Sigmoid colon (tissue), 7 donors: ENCODE measurements around the gene CEP68. TPM values are rescaled to one million over a fixed set of nuclear protein-coding genes. Genes with fewer than 3 reads are reported as not detected.

Experiments used
- DNase-seq: peaks from one replicate; pipeline ENCODE4 v3.0.0-alpha.2; 2019
- H3K27ac ChIP-seq, 4 donors: fragments of 200-600 bp; sonication (generic); one replicate each; pipeline ENCODE4 v1.5.1; 2016 to 2019; ENCODE audit warnings: mild to moderate bottlenecking in 1 of 4
- H3K27me3 ChIP-seq, 3 donors: fragments of 200-600 bp; sonication (generic); one replicate each; pipeline ENCODE4 v1.5.1; 2019; ENCODE audit warnings: mild to moderate bottlenecking in 1 of 3
- H3K36me3 ChIP-seq, 4 donors: fragments of 200-600 bp; sonication (generic); one replicate each; pipeline ENCODE4 v1.5.1; 2016 to 2019
- H3K4me1 ChIP-seq, 4 donors: fragments of 200-600 bp; sonication (generic); one replicate each; pipeline ENCODE4 v1.5.1; 2017 to 2019
- H3K4me3 ChIP-seq, 4 donors: fragments of 200-600 bp; sonication (generic); one replicate each; pipeline ENCODE4 v1.5.1; 2017 to 2019; ENCODE audit warnings: mild to moderate bottlenecking in 2 of 4, moderate library complexity in 1 of 4
- H3K9me3 ChIP-seq, 4 donors: fragments of 200-600 bp in 3 of 4; sonication (generic) in 3 of 4; one replicate each; pipeline versions ENCODE4 v1.5.1 to v1.6.1; 2013 to 2019
- EP300 ChIP-seq, 4 donors: sonication (generic); formaldehyde crosslinking; IDR thresholded peaks; one replicate each; pipeline ENCODE4 v1.6.1; 2017; ENCODE audit warnings: antibody characterized with exemption in 4 of 4
- POLR2A ChIP-seq, 2 donors: fragments of 450-650 bp; IDR thresholded peaks; one replicate each; pipeline ENCODE4 v1.6.1; 2016; ENCODE audit warnings: antibody characterized with exemption in 2 of 2, mild to moderate bottlenecking in 2 of 2, moderate library complexity in 2 of 2
- POLR2AphosphoS5 ChIP-seq, 4 donors: sonication (generic); formaldehyde crosslinking; IDR thresholded peaks; one replicate each; pipeline ENCODE4 v1.6.1; 2017; ENCODE audit warnings: antibody characterized with exemption in 4 of 4
- WGBS, 2 donors: extraction: QIAGEN DNeasy Blood & Tissue Kit; methylation state at CpG; one replicate each; pipeline ENCODE4 v1.1.7; 2013; 5-methylcytosine and 5-hydroxymethylcytosine counted together
- intact Hi-C: fragments of 100-400 bp; cut with DNase I; formaldehyde crosslinking; loops from one replicate; pipeline ENCODE4 v1.15.1; 2023
- polyA plus RNA-seq, 3 donors: library from polyadenylated mRNA; stranded (reverse); fragments of 200-250 nt; gene quantifications; one replicate each; pipeline ENCODE4 v1.2.3, GENCODE V29; 2013
- total RNA-seq, 4 donors: library from RNA; depleted of rRNA; stranded (reverse); fragments of >200 nt; gene quantifications; one replicate each; pipeline ENCODE4 v1.1.0, GENCODE V29; 2016
- TF ChIP-seq, protein P1 (sequence below), 4 experiments: fragments of 450-650 bp in 3 of 4; fragments of 200-600 bp in 1 of 4; IDR thresholded peaks; one replicate each; pipeline ENCODE4 v1.5.1; 2016 to 2019; ENCODE audit warnings: antibody characterized with exemption in 4 of 4, mild to moderate bottlenecking in 3 of 4, moderate library complexity in 2 of 4
- donor health status: healthy with polysubstance abuse.
- donor health status: Bipolar disorder and iron deficiency.
- donor health status: healthy.

CEP68 gene
- total and polyA plus RNA-seq, 7 donors = 1.6 to 32.1 (median 24.4) TPM

DNA sequence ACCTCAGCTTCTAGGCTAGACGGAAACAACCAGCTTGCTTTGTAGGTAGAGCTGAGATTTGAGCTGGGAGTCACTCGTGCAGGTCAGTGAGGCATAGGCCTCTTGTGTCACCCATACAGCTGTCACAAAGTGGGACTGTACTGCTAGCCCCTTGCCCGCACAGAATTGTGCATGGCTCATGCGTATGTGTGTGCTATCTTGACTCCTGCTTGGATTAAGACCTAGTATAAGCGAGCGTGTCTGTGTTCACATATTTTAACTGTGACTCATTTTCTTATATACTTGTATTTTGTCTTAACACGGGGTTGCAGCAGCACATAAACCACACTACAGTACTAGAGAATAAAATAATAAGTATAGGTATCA lies 20.1 kb downstream of the CEP68 start:
- Histone ChIP-seq H3K27ac (peak overlapping the region; percentile 59 to 70 (median 67)), H3K36me3 (peaks cover 5 to 68% (median 29%) of the 10 kb centered on the region in 4 donors), H3K4me1 (peaks cover 0 to 43% (median 35%) of the 10 kb centered on the region in 4 donors), H3K4me3 (no peak overlapping the region), H3K9me3 (no peaks in the 10 kb centered on the region), H3K27me3 (no peaks in the 10 kb centered on the region)
- intact Hi-C loops = no loop called here
- no peak for DNase-seq
- WGBS, 2 donors = 32 to 61% methylated on average over 7 of the region's 7 CpGs
- TF ChIP-seq, protein P1, sequence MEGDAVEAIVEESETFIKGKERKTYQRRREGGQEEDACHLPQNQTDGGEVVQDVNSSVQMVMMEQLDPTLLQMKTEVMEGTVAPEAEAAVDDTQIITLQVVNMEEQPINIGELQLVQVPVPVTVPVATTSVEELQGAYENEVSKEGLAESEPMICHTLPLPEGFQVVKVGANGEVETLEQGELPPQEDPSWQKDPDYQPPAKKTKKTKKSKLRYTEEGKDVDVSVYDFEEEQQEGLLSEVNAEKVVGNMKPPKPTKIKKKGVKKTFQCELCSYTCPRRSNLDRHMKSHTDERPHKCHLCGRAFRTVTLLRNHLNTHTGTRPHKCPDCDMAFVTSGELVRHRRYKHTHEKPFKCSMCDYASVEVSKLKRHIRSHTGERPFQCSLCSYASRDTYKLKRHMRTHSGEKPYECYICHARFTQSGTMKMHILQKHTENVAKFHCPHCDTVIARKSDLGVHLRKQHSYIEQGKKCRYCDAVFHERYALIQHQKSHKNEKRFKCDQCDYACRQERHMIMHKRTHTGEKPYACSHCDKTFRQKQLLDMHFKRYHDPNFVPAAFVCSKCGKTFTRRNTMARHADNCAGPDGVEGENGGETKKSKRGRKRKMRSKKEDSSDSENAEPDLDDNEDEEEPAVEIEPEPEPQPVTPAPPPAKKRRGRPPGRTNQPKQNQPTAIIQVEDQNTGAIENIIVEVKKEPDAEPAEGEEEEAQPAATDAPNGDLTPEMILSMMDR (IDR thresholded peaks at IDR 0.05) = no peak
- TF ChIP-seq POLR2AphosphoS5 (IDR thresholded peaks at IDR 0.05) (no peak), EP300 (IDR thresholded peaks at IDR 0.05) (no peak), POLR2A (IDR thresholded peaks at IDR 0.05) (no peak)

DNA sequence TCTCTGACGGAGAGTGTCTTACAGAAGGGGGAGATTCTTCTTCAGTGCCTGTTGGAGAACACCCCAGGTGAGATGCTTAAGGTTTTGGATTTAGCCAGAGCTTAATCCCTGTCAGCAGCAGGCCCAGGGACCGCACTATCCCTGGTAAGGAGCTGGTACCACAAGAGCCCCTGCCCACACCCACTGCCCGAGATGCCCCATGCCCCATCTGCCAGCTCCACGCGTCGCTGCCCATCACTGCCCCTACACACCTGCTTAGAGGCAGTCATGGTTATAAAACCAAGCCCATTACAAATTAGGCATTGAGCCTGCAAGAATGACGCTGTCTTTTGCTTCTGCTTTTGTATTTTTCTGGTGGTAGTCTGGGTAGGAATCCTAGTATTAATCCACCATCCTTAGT lies 21.7 kb downstream of the CEP68 start:
- H3K9me3 ChIP-seq = no peaks in the 10 kb centered on the region
- DNase-seq = no peak
- peaks cover 3 to 68% (median 31%) of the 10 kb centered on the region in 4 donors for H3K36me3 ChIP-seq
- intact Hi-C loops = no loop called here
- WGBS, 2 donors = 92 to 93% methylated on average over 7 of the region's 7 CpGs
- no peak overlapping the region for H3K27ac ChIP-seq
- H3K4me1 ChIP-seq = peaks cover 0 to 42% (median 35%) of the 10 kb centered on the region in 4 donors
- TF ChIP-seq POLR2AphosphoS5 (IDR thresholded peaks at IDR 0.05) = no peak
- TF ChIP-seq, protein P1 (IDR thresholded peaks at IDR 0.05) = no peak
- no peak for TF ChIP-seq EP300 (IDR thresholded peaks at IDR 0.05)
- no peak for TF ChIP-seq POLR2A (IDR thresholded peaks at IDR 0.05)
- no peaks in the 10 kb centered on the region for H3K27me3 ChIP-seq
- H3K4me3 ChIP-seq = no peak overlapping the region

DNA sequence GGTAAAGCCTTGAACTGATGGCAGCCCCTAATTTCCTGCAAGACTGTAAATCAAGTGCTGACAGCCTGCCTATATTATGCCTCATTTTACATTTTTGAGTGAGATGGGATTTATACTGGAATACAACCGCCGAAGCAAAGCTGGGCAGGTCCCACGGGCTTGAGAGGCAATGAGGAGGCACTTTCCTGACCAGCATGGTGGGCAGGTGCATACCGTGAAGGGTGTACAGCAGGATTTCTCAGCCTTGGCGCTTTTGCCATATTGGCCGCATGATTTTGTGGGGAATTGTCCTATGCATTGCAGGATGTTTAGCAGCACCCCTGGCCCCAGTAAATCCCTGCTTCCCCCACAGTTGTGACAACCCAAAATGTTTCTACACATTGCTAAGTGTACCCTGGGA lies 22.8 kb downstream of the CEP68 start:
- 96 to 97% methylated on average over 6 of the region's 6 CpGs for WGBS, 2 donors
- peaks cover 2 to 71% (median 31%) of the 10 kb centered on the region in 4 donors for H3K36me3 ChIP-seq
- H3K27ac ChIP-seq = no peak overlapping the region
- H3K27me3 ChIP-seq = no peaks in the 10 kb centered on the region
- intact Hi-C loops = no loop called here
- H3K4me3 ChIP-seq = no peak overlapping the region
- H3K9me3 ChIP-seq = no peaks in the 10 kb centered on the region
- TF ChIP-seq, protein P1 (IDR thresholded peaks at IDR 0.05) = no peak
- no peak for TF ChIP-seq EP300 (IDR thresholded peaks at IDR 0.05)
- TF ChIP-seq POLR2AphosphoS5 (IDR thresholded peaks at IDR 0.05) = no peak
- TF ChIP-seq POLR2A (IDR thresholded peaks at IDR 0.05) = no peak
- no peak for DNase-seq
- peaks cover 0 to 32% (median 28%) of the 10 kb centered on the region in 4 donors for H3K4me1 ChIP-seq

DNA sequence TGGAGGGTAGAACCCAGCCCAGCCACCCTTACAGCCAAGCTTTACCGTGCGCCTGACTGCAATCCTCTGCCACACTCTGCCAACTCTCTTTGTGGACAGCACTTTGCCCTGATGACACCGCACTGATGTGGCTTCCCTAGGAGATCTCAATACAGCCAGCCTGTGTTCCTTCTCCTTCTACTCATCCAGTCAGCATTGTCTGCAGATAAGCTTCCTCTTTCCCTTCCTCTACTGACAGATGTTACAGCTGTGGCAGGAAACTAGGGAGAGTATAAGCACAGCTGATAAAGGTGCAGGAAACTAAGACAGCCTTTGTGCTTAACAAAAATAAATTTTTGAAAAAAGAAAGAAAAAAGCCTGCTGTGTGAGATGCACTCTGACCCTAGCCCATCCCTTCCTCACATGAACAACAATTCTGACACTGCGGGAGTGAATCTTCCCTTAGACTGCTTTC lies 25.0 kb downstream of the CEP68 start:
- H3K27ac ChIP-seq = peak overlapping the region in 1 of 4 donors; percentile 3
- TF ChIP-seq EP300 (IDR thresholded peaks at IDR 0.05) = no peak
- TF ChIP-seq POLR2AphosphoS5 (IDR thresholded peaks at IDR 0.05) = no peak
- TF ChIP-seq, protein P1 (IDR thresholded peaks at IDR 0.05) = no peak
- TF ChIP-seq POLR2A (IDR thresholded peaks at IDR 0.05) = no peak
- H3K9me3 ChIP-seq = no peaks in the 10 kb centered on the region
- 61 to 79% methylated on average over 4 of the region's 4 CpGs for WGBS, 2 donors
- no peak overlapping the region for H3K4me3 ChIP-seq
- H3K36me3 ChIP-seq = peaks cover 5 to 91% (median 42%) of the 10 kb centered on the region in 4 donors
- H3K4me1 ChIP-seq = peaks cover 0 to 12% (median 9%) of the 10 kb centered on the region in 4 donors
- DNase-seq = no peak
- H3K27me3 ChIP-seq = no peaks in the 10 kb centered on the region
- intact Hi-C loops = no loop called here

DNA sequence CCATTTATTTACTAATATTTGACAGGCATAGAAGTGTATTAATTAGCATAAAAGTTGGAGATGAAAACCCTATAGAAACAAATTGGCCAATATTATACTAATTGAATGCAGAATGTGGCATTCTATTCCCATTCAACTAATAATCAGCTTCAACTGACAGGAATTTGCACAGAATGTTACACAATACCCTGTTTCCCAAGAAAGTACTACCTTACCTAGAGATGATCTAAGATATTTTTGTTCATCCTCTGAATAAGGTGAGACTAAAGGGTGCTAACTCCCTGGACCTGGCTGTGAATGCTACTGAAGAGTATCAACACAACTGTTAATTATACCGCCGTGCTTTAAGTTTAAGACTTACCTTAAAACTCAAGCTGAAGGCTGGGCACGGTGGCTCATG lies 28.9 kb downstream of the CEP68 start:
- Histone ChIP-seq H3K36me3 (peaks cover 5 to 84% (median 26%) of the 10 kb centered on the region in 4 donors), H3K27ac (no peak overlapping the region), H3K27me3 (no peaks in the 10 kb centered on the region), H3K4me3 (no peak overlapping the region), H3K9me3 (no peaks in the 10 kb centered on the region), H3K4me1 (peaks cover 0 to 8% (median 0%) of the 10 kb centered on the region in 4 donors)
- DNase-seq = no peak
- TF ChIP-seq POLR2AphosphoS5 (IDR thresholded peaks at IDR 0.05) = peak in 1 of 4 donors; percentile 8
- no peak for TF ChIP-seq EP300 (IDR thresholded peaks at IDR 0.05)
- intact Hi-C loops = loop anchor here (5.0 kb wide), 1 partner anchor 42 kb away; no protein-coding TSS in a partner anchor
- WGBS, 2 donors = 94 to 97% methylated on average over 3 of the region's 3 CpGs
